Osteocyte (in vitro differentiated cells): Measurements from ENCODE around the gene ZNF81. TPM values are rescaled to one million over a fixed set of nuclear protein-coding genes. Genes with fewer than 3 reads are reported as not detected.
"Not testable (repeated sequence)": the region's sequence is repeated elsewhere in the genome, so short reads cannot be mapped to it uniquely, and the experiment has no call there.

ENCODE experiments used
- DNase-seq: peaks from one replicate; pipeline ENCODE4 v3.0.0; 2021; ENCODE audit warnings: mixed read lengths; ENCODE audit not compliant: unreplicated experiment; ENCODE audit errors: extremely low spot score
- H3K27ac Mint-ChIP-seq: one replicate; pipeline ENCODE4 v1.8.0; 2021; ENCODE audit warnings: mild to moderate bottlenecking, mixed read lengths; ENCODE audit not compliant: unreplicated experiment
- H3K27me3 Mint-ChIP-seq: one replicate; pipeline ENCODE4 v1.8.0; 2021; ENCODE audit warnings: mixed read lengths; ENCODE audit not compliant: unreplicated experiment
- H3K36me3 Mint-ChIP-seq: one replicate; pipeline ENCODE4 v1.8.0; 2021; ENCODE audit warnings: mixed read lengths; ENCODE audit not compliant: unreplicated experiment
- H3K4me1 Mint-ChIP-seq: one replicate; pipeline ENCODE4 v1.8.0; 2021; ENCODE audit warnings: mixed read lengths; ENCODE audit not compliant: unreplicated experiment
- H3K4me3 Mint-ChIP-seq: one replicate; pipeline ENCODE4 v1.8.0; 2021; ENCODE audit warnings: mild to moderate bottlenecking, moderate library complexity, mixed read lengths; ENCODE audit not compliant: unreplicated experiment
- H3K9me3 Mint-ChIP-seq: one replicate; pipeline ENCODE4 v1.8.0; 2021; ENCODE audit warnings: mixed read lengths; ENCODE audit not compliant: unreplicated experiment
- CTCF ChIP-seq: fragments of 200-600 bp; sonication (generic); IDR thresholded peaks from 2 replicates; pipeline ENCODE4 v1.5.0; 2021; ENCODE audit warnings: antibody characterized with exemption, mild to moderate bottlenecking, moderate library complexity
- long read RNA-seq: library from polyadenylated mRNA; unstranded; transcript quantifications from one replicate; pipeline ENCODE4 v2.0.0, GENCODE V29; 2021
- total RNA-seq: library from RNA; stranded (reverse); gene quantifications from 2 replicates; pipeline ENCODE4 v1.2.1, GENCODE V29; 2021

Gene ZNF81
- total RNA-seq: 8.7 and 9.6 TPM in 2 replicates
- long read RNA-seq, full-length matches to known transcripts: 3 of 9 reads
- long read RNA-seq, partial matches to known transcripts: 0 of 9 reads
- long read RNA-seq, other reads (novel, unspliced or antisense): 6 of 9 reads

GRCh38 chrX:47836164-47837072, at the start of gene ZNF81:
ZNF81 (plus strand) TSS chrX:47836902; CDS start chrX:47846268, 9,366 bp downstream.
- peaks cover 4% of the 10 kb centered on the region for H3K36me3 Mint-ChIP-seq
- peak within 1 kb of the TSS; percentile 96 for H3K4me3 Mint-ChIP-seq
- no peaks in the 10 kb centered on the region for H3K9me3 Mint-ChIP-seq
- H3K27me3 Mint-ChIP-seq: no peaks in the 10 kb centered on the region
- peak within 1 kb of the TSS; percentile 94 for H3K27ac Mint-ChIP-seq
- peak; percentile 98 for DNase-seq
- TF ChIP-seq CTCF: no peak
- H3K4me1 Mint-ChIP-seq: peaks cover 11% of the 10 kb centered on the region

- no peak for TF ChIP-seq CTCF
- peaks cover 8% of the 10 kb centered on the region for H3K27me3 Mint-ChIP-seq
- H3K4me3 Mint-ChIP-seq: no peak overlapping the region
- H3K27ac Mint-ChIP-seq: no peak overlapping the region
- H3K9me3 Mint-ChIP-seq: peaks cover 12% of the 10 kb centered on the region
- H3K36me3 Mint-ChIP-seq: no peaks in the 10 kb centered on the region
- DNase-seq: no peak
- no peaks in the 10 kb centered on the region for H3K4me1 Mint-ChIP-seq
Measured at GRCh38 chrX:47796433-47796906, 40.2 kb upstream of the ZNF81 start.

GRCh38 chrX:47797084-47797483, 39.6 kb upstream of the ZNF81 start:
- Mint-ChIP-seq H3K36me3 (no peaks in the 10 kb centered on the region), H3K4me3 (no peak overlapping the region), H3K27ac (no peak overlapping the region), H3K4me1 (no peaks in the 10 kb centered on the region), H3K9me3 (peaks cover 13% of the 10 kb centered on the region), H3K27me3 (peaks cover 9% of the 10 kb centered on the region)
- DNase-seq: no peak
- no peak for TF ChIP-seq CTCF

GRCh38 chrX:47798861-47799260, 37.8 kb upstream of the ZNF81 start:
- no peak for DNase-seq
- Mint-ChIP-seq H3K9me3 (peaks cover 12% of the 10 kb centered on the region), H3K27ac (no peak overlapping the region), H3K27me3 (peaks cover 9% of the 10 kb centered on the region), H3K4me1 (no peaks in the 10 kb centered on the region), H3K36me3 (no peaks in the 10 kb centered on the region), H3K4me3 (no peak overlapping the region)
- no peak for TF ChIP-seq CTCF

- Mint-ChIP-seq H3K4me1 (no peaks in the 10 kb centered on the region), H3K4me3 (no peak overlapping the region), H3K9me3 (peaks cover 7% of the 10 kb centered on the region)
Measured at GRCh38 chrX:47802589-47802988, 34.1 kb upstream of the ZNF81 start.

GRCh38 chrX:47803103-47803502, 33.6 kb upstream of the ZNF81 start:
- not testable (repeated sequence) for H3K27me3 Mint-ChIP-seq, DNase-seq, H3K27ac Mint-ChIP-seq, H3K9me3 Mint-ChIP-seq, H3K4me1 Mint-ChIP-seq, H3K36me3 Mint-ChIP-seq, H3K4me3 Mint-ChIP-seq

More at GRCh38 chrX:47802589-47802988, 34.1 kb upstream of the ZNF81 start:
- Mint-ChIP-seq H3K27me3 (peaks cover 9% of the 10 kb centered on the region), H3K27ac (no peak overlapping the region), H3K36me3 (no peaks in the 10 kb centered on the region)
- no peak for TF ChIP-seq CTCF
- no peak for DNase-seq
